Glomerular visceral epithelial cell (primary cell): ENCODE measurements around the gene GAK.
"Not testable (repeated sequence)": the region's sequence is repeated elsewhere in the genome, so short reads cannot be mapped to it uniquely, and the experiment has no call there.

Experiments
- DNase-seq: peaks from one replicate; pipeline ENCODE4 v3.0.0-alpha.2; 2016; ENCODE audit errors: extremely low spot score

Gene GAK

GRCh38 chr4:931960-932712, at the start of gene GAK, which contains the start of gene TMEM175:
GAK (minus strand) TSS chr4:932316; CDS start chr4:932187, 129 bp downstream.
TMEM175 (plus strand) TSS chr4:932460; CDS start chr4:947740, 15,280 bp downstream.
- DNase-seq: peak; percentile 96

- peak; percentile 20 for DNase-seq
Observed at GRCh38 chr4:978957-979701, 47.0 kb upstream of the GAK start.

DNA sequence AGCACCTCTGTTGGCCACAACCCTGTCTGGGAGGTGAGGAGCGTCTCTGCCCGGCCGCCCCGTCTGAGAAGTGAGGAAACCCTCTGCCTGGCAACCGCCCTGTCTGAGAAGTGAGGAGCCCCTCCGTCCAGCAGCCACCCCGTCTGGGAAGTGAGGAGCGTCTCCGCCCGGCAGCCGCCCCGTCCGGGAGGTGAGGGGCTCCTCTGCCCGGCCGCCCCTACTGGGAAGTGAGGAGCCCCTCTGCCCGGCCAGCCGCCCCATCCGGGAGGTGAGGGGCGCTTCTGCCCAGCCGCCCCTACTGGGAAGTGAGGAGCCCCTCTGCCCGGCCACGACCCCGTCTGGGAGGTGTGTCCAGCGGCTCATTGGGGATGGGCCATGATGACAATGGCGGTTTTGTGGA, 43.9 kb upstream of the GAK start:
- DNase-seq: not testable (repeated sequence)

GRCh38 chr4:974668-975067, 42.6 kb upstream of the GAK start:
- no peak for DNase-seq

GRCh38 chr4:973431-974397, 41.6 kb upstream of the GAK start, which contains the start of gene DGKQ:
DGKQ (minus strand) TSS chr4:973569; CDS start chr4:973482, 87 bp downstream.
- DNase-seq: peak; percentile 91

GRCh38 chr4:972651-973424, 40.7 kb upstream of the GAK start:
- DNase-seq: peak; percentile 31

- no peak for DNase-seq
Observed at GRCh38 chr4:971666-972500, 39.8 kb upstream of the GAK start.

DNA sequence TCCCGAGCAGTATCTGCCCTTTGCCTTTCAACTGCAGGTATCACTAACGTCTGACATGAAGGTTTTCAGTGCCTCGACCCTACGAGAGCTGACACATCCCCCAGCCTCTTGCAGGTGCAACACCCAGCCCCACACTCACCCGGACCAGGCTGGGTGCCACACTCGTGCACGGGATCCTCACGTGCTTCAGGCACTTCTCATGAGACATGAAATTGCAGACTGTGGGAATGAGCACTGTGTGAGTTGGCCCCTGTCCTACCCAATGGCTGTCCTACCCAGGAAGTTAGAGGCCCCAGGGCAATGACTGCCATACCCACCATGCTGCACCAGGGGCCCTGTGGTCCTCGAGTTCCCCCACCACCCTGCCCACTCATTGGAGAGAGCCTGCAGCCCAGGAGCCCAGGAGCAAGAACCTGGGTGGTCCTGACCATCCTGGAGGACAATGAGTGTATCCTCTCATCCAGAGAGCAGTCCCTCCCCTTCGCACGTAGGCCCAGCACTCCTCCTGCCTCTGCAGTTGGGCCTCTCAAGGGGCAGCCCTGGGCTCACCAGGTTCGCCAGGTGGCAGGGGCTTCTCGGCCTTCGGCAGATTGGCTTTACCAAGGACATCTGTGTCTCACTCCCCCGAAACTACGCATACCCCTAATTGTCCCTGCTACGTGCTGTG, 38.9 kb upstream of the GAK start:
- no peak for DNase-seq

DNA sequence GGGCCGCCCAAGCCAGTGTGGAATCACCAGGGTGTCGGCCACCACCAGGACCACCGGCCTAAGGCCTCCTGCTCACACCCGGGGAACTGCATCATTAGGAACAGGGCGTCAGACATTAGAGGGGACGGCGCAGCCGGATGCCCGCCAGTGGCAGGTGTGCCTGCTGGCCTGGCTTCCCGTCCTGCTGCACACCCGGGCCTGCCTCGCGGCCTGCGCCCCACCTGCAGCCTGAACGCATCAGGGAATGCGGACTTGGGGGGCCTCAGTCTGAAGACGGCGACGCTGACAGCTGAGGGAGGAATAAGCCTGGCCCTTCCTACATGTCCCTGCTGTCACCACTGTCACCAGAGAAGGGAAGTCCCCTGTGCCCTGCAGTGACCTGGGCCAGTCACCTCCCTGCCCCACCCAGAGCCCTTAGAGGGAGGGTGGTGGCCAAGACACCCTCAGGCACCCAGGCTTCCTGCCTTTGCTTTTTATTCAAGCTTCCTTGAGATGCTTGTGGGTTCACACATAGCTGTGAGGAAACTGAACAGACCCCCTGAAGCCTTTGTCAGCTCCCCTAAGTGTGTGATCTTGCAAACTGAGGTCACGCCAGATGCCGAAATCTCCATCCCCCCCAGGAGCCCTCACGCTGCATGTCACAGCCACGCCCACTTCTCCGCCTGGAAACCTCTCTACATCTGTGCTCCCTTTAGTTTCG, 38.1 kb upstream of the GAK start:
- no peak for DNase-seq

GRCh38 chr4:968621-969394, 36.7 kb upstream of the GAK start:
- no peak for DNase-seq

DNA sequence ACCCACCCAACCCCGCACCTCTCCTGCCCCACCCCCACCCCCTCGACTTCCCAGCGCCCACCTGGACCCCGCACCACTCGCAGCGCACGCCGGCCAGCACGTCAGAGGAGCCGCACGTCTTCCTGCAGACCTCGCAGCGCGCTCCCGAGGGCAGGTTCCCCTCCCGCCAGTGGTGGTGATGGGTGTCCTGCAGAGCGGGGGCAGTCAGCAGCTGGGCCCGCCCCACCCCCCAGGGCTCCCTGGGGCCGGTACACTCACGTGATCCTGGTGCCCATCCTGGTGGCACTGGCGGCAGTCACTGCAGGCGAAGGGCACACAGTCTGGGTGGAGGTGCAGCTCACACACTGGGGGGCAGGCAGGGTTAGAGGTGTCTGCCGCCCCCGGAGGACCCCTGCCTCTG, 36.1 kb upstream of the GAK start:
- DNase-seq: no peak

DNA sequence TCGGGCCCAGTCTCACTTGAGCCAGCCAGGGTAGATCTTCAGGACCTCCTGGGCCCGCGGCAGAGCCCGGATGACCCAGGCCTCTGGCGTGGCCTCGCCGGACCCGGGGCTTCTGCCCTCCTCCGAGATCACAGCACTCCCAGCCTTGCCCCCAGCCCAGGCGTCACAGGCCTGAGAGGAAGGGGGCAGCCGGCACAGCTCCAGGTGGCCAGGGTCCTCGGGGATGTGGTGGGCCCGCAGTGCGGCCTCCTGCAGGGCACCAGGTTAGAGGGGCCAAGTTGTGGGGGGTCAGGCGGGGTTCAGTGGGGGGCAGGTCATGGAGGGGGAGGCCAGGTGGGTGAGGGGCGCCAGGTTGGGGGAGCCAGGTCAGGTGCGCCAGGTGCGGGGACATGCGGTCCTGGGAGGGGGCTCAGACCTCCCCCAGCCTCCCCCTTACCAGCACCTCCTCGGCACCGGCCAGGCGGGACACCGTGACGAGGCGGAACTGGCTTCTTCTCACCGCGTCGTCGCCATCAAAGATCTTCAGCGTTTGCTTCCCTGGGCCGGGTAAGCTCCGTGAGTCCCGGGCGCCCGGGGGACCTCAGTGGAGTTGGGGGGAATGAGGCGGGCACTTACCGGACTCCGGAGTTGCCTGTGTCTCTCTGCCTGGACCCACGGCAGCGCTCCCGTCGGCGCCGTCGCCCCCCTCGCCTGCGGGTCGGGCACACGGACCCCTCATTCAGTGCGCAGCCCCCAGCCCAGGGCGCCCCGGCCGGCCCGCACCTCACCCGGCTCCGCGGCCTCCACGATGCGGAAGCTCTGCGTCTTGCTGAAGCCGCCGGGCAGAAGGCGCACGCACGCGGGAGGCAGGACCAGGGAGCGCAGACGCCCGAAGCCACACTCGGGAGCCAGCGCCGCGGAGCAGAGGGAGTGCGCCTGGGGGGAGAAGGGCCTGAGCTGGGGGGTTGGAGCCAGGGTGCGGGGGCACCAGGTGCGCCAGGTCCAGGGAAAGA, 35.3 kb upstream of the GAK start:
- DNase-seq: no peak

GRCh38 chr4:966266-967112, 34.4 kb upstream of the GAK start:
- no peak for DNase-seq

DNA sequence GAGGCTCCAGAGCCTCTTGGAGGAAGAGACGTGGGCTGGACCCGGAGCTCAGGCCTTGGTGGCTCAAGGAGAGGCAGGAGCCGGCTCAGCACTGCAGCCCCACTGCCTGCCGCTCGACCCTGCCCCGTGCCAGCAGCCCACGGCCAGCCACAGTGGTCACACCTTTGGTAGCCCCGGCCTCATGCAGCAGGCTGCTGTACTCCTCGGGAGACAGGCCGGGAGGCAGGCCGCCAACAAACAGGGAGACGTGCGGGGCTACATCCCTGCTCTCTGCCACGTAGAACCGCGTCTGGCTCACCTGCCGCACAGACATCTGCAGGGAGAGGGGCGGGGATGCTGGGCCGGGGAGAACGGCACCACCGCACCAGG, 33.6 kb upstream of the GAK start:
- no peak for DNase-seq

GRCh38 chr4:965048-965765, 33.1 kb upstream of the GAK start:
- no peak for DNase-seq
